Measurements from ENCODE around the gene PSME2.

Gene PSME2

DNA sequence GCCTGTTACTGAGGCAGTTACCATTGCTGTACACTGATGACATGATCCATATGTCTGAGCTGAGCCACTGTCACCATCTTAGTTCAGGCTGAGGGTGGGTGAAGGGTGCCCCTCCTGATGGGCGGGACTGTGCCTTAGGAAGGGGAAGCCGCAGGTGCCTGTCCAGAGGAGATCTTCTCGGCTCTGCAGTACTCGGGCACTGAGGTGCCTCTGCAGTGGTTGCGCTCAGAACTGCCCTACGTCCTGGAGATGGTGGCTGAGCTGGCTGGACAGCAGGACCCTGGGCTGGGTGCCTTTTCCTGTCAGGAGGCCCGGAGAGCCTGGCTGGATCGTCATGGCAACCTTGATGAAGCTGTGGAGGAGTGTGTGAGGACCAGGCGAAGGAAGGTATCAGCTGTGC is 4.6 kb upstream of the PSME2 start:
- DNase-seq = no peak

DNA sequence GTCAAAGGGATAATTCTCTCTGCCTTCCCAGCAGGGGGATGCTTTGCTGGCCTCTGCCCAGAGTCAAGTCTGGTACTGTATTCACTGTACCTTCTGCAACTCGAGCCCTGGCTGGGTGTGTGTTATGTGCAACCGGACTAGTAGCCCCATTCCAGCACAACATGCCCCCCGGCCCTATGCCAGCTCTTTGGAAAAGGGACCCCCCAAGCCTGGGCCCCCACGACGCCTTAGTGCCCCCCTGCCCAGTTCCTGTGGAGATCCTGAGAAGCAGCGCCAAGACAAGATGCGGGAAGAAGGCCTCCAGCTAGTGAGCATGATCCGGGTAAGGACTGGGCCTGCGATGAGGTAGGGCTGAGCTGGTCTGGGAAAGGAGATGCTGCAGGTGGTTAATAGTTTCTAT is 4.2 kb upstream of the PSME2 start:
- DNase-seq = no peak

GRCh38 chr14:24150061-24150460 is 3.7 kb upstream of the PSME2 start:
- DNase-seq = no peak

- DNase-seq = no peak
Observed at GRCh38 chr14:24149302-24149969, 3.0 kb upstream of the PSME2 start.

DNA sequence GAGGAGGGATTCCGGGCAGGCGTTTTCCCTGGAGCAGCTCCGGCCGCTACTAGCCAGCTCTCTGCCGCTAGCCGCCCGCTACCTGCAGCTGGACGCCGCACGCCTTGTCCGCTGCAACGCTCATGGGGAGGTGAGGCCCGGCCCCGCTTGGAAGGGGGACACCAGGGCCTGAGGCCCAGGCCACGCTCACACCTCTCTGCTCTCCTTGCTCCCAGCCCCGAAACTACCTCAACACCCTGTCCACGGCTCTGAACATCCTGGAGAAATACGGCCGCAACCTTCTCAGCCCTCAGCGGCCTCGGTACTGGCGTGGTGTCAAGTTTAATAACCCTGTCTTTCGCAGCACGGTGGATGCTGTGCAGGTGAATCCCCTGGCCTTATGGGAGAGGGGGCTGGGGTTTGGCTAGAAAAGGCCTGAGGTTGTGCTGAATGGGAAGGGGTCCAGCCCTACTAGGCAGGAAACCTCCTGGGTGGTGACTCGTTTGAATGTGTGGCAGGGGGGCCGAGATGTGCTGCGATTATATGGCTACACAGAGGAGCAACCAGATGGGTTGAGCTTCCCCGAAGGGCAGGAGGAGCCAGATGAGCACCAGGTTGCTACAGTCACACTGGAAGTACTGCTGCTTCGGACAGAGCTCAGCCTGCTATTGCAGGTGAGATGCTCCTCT is 1.5 kb upstream of the PSME2 start:
- no peak for DNase-seq

GRCh38 chr14:24146978-24147760 is 759 bp upstream of the PSME2 start, which contains the start of gene RNF31:
Gene RNF31, plus strand, starts transcription at chr14:24147498. Its CDS starts 201 bp downstream, at chr14:24147699.
- DNase-seq = peak; percentile 97

DNA sequence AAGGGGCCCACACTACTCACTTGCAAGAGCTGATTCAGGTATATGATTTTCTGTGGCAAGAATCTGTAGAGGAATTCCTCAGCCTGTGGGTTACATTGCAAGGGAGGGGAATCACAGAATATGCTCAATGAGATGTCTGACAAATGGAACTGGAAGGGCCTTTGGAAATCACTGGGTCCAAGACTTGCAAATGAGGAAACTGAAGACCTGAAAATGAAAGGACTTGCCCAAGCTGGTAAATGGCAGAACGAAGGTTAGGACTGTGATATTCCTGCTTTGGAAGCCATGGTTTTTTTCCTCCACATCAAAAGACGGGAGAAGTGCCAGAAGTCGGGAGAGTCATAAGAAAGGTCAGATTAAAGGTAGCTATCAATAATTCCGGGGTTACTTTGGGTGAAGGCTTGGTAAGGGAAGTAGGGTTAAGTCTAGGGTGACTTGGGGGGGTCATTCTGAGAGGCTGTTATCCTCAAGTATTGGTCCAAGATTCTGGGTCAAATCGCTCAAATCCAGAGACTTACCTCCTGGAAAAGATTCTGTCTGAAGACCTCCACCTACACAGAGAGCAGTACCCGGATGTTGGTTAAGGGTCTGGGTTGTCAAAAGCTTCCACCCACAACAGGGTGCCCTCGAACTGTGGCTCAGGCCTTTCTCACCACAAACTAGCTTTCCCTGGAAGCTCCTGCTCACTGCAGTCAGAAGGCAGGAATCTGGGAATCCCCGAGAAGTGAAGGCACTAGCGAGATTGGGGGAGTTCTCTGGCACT is 539 bp downstream of the PSME2 start:
- DNase-seq = peak in 1 of 2 experiments; percentile 11

- no peak for DNase-seq
Observed at GRCh38 chr14:24145219-24145618, 1.2 kb downstream of the PSME2 start.

GRCh38 chr14:24144451-24144850 is 2.0 kb downstream of the PSME2 start:
- no peak for DNase-seq

DNA sequence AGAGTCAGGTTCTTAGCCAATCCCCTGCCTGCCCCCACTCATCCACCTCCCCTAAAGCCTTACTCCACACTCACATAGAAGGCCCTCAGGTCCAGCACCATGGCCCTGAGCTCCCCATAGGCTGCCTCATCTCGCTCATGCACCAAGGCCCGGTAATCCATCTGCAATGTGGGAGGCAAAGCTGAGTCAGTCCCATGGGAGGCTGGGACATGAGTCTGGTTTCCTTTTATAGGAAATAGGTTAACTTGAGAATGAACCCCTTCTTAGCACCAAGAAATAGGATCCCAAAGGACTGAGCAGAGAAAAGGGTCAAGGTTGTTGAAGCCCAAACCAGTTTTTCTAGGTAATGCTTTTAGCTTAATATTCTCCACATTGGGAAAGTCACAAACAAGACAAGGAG is 2.9 kb downstream of the PSME2 start:
- DNase-seq = no peak

- peak; percentile 96 to 97 for DNase-seq
Observed at GRCh38 chr14:24141097-24141880, 5.1 kb downstream of the PSME2 start, which contains the start of gene EMC9. Gene EMC9, minus strand, starts transcription at chr14:24141591. Its CDS starts 287 bp downstream, at chr14:24141304.

DNA sequence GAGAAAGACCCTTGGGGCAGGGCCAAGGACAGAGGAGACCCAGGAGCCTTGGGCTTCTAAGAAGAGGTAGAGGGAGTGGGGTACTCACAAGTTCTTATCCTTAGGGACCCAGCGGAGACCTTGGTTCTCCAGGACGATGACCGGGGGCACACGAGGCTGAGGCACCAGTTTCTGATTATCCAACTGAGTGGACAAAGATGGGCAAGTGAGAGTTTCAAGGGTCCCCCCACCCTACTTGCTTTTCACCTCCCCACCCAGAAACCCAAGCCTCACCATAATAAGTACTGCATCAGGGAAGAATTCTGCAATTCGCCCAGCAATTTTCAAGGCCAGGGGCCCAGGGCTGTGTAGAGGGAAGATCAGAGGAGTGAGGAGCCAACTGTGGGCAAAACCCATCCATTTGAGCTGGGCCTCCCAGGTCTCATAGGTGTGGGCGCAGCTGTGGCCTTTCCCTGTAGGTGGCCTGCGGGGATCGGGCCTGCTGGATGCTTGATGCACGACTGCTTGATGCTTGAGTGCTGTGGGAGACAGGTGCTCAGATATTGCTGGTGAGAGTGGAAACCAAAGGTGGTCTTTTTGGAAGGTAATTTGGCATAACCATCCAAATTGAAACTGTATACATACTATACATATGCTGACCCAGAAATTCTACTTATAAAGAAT is 7.0 kb downstream of the PSME2 start:
- DNase-seq = no peak

GRCh38 chr14:24138396-24139271 is 7.8 kb downstream of the PSME2 start:
- no peak for DNase-seq

DNA sequence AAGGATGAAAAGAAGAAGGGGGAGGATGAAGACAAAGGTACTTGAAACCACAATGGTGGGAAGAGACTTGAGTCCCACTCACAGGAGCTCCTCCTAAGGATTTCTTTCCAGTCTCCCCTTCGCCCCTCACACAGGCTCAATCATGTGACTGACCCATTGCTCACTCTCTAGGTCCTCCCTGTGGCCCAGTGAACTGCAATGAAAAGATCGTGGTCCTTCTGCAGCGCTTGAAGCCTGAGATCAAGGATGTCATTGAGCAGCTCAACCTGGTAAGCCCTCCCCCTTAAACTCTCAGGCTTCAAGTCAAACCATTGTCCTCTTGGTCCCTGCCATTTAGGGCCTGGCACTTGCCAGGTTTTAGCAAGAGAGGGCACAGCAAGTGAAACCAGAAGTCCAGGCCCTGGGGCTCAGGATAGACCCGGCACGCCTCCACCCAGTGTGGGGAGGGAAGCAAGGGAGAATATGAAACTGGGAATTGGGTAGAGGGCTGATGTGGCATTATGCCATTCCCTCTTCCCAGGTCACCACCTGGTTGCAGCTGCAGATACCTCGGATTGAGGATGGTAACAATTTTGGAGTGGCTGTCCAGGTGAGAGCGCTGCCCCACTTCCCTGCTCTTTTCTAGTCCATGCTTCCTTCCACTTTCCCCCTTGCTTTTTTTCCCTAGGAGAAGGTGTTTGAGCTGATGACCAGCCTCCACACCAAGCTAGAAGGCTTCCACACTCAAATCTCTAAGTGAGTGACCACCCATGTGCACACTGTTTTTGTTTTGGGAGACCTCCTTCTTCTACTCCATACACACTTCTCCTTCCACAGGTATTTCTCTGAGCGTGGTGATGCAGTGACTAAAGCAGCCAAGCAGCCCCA is 8.6 kb downstream of the PSME2 start:
- no peak for DNase-seq

GRCh38 chr14:24136684-24137528 is 9.5 kb downstream of the PSME2 start:
- no peak for DNase-seq

- peak; percentile 72 to 73 for DNase-seq
Observed at GRCh38 chr14:24135834-24136683, 10.4 kb downstream of the PSME2 start, which contains the start of gene PSME1. Gene PSME1, plus strand, starts transcription at chr14:24136194. Its CDS starts 69 bp downstream, at chr14:24136263.

DNA sequence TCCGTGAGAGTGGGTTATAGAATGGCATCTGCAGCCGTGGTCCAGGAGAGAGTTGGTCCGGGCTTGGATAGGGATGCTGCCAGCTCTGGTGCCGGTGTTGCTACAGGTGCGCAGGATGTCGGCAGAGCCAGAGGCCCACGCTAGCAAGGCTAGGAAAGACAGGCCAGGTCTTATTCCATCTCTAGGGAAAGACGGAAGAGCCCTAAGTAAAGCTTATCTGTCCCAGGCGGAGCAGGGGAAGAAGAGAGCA is 10.9 kb downstream of the PSME2 start:
- no peak for DNase-seq

- peak; percentile 8 to 32 for DNase-seq
Observed at GRCh38 chr14:24133735-24134134, 12.7 kb downstream of the PSME2 start.

All from AML-193 (cell line).